NOMO-1 treated with DMSO at 0.1 percent for 48 hours (cell line): Measurements from ENCODE around the gene QSOX1.
"Not testable (repeated sequence)": the region's sequence is repeated elsewhere in the genome, so short reads cannot be mapped to it uniquely, and the experiment has no call there.

Source experiments
- DNase-seq: peaks from one replicate; lab custom pipeline; 2025; ENCODE audit not compliant: unreplicated experiment; lab: John Stamatoyannopoulos, UW

QSOX1 gene, protein sequence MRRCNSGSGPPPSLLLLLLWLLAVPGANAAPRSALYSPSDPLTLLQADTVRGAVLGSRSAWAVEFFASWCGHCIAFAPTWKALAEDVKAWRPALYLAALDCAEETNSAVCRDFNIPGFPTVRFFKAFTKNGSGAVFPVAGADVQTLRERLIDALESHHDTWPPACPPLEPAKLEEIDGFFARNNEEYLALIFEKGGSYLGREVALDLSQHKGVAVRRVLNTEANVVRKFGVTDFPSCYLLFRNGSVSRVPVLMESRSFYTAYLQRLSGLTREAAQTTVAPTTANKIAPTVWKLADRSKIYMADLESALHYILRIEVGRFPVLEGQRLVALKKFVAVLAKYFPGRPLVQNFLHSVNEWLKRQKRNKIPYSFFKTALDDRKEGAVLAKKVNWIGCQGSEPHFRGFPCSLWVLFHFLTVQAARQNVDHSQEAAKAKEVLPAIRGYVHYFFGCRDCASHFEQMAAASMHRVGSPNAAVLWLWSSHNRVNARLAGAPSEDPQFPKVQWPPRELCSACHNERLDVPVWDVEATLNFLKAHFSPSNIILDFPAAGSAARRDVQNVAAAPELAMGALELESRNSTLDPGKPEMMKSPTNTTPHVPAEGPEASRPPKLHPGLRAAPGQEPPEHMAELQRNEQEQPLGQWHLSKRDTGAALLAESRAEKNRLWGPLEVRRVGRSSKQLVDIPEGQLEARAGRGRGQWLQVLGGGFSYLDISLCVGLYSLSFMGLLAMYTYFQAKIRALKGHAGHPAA

DNA sequence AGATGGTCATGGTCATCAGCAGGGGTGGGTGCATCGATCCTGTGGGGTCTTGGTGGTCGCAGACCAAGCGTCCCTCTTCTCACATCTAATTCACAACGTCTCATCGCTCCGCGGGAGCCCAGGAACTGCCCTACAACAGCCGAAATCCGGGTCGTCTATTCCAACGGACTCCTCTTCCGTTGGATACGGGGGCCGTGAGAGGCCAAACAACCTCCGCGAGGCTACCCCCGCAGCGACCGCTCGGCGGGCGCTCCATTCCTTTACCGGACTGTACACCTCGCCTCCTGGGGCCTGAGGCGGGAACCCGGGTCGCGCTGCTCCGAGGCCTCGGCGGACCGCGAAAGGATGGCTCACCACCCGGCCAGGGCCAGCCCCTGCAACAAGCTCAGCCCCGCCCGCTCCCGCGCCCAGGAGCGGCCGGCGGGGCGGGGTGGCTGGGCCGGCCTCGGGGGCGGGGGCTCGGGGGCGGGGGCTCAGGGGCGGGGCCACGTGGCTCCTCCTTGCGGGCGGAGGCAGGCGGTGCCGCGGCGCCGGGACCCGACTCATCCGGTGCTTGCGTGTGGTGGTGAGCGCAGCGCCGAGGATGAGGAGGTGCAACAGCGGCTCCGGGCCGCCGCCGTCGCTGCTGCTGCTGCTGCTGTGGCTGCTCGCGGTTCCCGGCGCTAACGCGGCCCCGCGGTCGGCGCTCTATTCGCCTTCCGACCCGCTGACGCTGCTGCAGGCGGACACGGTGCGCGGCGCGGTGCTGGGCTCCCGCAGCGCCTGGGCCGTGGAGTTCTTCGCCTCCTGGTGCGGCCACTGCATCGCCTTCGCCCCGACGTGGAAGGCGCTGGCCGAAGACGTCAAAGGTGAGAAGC lies at the start of gene QSOX1:
Gene QSOX1 (plus strand): TSS at position 545 of the 857 bp plus-strand sequence. CDS start 39 bp downstream, at position 584.
- peak; percentile 81 for DNase-seq

DNA sequence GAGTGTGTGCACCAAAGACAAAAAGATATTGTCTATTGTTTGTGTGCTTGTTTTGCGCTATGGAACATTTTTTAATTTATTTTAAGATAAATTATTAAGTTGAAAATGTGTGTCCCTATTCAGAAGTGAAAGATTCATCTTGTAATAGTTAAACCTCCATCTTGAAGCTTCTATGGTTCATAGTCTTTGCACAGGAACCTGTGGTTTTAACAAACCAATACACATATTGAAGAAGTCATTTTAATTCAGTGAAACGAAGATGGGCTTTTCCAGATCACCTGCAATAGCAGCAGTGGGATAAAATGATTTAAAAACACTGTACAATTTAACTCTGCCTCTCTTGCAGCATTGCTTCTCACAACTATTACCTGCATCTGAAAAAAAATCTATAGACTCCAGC lies 42.6 kb upstream of the QSOX1 start:
- DNase-seq: no peak

DNA sequence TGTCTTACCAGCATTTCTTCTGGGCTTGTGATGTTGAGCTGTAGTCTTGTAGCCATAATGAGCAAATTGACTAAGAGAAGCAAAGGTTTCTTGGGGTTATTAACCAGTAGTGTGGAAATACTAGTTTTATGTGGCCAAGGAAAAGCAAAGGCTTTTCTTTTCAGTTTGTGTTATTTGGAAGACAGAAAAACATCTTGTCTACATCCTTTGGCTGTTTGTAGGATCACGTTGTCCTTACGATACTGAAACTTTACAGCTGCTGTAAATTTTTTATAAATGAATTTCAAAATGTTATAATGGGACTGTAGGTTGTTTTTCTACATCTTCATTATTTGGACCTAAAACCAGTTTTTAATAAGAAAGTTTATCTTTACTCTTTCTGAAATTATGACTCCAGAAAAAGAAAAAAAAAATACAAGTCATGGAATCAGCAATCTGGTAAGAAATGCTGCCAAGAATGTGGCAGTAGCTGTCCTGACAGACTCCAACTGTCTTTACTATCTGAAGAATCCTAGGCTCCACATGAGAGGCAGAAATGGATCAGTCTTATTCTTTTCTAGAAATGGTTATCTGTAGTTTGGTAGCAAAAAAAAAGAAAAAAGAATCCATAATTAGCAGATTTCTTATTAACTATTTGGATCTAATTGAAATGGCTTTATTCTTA lies 41.6 kb upstream of the QSOX1 start:
- DNase-seq: no peak

DNA sequence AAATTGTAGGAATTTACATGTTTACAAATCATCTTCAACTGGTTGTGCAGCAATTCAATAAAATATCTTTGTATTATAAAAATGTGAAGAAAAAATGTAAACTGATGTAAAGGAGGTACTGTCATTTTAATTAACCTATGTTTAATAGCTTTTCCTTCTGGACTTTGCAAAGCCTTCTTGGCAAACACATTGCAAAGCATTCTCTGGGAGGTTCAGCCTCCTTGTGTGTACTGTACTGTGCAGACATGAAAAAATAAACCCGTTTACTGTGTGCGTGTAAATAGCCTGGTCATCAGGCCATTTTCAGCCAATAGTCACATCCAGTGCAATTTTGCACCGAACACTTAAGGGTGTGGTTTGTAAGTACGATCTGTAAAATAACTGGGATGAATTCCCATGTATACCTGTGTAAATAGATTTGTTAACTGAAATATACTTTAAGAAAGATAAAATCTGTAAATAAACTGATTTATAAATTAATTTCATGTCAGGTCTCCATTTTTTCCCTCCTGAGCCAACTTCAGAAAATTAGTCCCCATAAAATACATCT lies 40.2 kb upstream of the QSOX1 start:
- DNase-seq: no peak

GRCh38 chr1:180116964-180117763 lies 37.5 kb upstream of the QSOX1 start:
- DNase-seq: peak; percentile 49

DNA sequence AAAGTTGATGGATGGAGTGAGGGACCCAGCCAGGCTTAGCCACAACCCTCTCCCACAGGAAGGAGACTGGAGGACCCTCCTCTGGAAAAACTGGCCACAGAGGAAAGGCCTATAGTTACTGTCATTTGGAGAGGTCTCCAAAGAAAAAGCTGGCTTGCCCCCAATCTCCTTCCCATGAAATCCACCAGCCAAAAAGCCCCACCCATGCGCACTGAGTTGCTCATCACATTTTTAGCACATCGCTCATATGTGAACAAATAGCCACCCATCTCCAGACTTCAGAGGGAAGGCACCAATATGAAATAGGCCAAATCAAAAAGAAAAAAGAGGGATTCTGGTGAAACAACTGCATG lies 36.9 kb upstream of the QSOX1 start:
- no peak for DNase-seq

DNA sequence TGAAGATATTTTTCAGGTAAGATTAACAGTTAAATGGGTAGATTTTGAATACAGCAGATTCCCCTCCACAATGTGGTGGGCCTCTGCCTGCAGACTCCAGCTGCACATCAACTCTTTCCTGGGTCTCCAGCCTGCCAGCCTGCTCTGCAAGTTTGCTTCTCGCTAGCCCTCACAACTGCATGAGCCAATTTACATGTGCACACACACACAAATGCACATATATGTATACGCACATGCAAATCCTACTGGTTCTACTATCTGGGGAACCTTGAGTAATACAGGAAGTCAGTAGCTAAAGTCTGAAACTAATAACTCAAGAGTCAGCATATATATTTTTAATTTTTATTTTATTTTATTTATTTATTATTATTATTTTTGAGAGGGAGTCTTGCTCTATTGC lies 34.8 kb upstream of the QSOX1 start:
- DNase-seq: no peak

GRCh38 chr1:180123463-180123936 lies 31.2 kb upstream of the QSOX1 start:
- DNase-seq: no peak

- DNase-seq: no peak
These were observed 24.0 kb upstream of the QSOX1 start for GRCh38 chr1:180130651-180131050.

GRCh38 chr1:180131510-180131909 lies 23.2 kb upstream of the QSOX1 start:
- DNase-seq: peak; percentile 98

GRCh38 chr1:180133193-180133592 lies 21.5 kb upstream of the QSOX1 start:
- DNase-seq: no peak

DNA sequence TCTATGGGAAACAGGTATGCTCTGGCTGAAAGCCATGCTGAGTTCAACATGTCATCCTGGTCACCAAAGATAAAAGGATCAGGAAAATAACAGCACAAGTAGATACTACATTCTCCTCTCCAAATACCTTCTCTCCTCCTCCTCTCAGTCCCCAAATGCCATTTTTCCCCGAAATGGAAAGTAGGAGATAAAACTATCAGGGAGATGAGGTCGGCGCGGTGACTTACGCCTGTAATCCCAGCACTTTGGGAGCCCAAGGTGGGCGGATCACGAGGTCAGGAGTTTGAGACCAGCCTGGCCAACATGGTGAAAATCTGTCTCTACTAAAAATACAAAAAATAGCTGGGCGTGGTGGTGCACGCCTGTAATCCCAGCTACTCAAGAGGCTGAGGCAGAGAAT lies 21.0 kb upstream of the QSOX1 start:
- DNase-seq: not testable (repeated sequence)

DNA sequence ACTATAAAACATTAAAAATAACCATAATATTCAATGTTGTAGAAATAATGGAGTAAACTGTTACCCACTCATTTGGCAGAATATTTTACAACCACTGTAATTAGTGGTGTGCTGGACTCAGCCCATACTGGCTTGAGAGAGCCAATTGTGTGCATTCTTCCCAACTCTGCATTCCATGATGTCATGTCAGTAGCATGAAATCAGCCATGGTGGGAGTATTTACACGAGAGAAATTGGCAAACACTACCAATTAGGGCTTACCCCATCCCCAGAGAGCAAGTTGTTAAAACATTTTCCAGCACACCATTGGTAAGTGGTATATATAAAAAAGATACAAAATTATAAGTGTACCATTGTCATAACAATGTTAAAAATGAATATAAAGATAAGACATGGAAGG lies 19.1 kb upstream of the QSOX1 start:
- DNase-seq: no peak

DNA sequence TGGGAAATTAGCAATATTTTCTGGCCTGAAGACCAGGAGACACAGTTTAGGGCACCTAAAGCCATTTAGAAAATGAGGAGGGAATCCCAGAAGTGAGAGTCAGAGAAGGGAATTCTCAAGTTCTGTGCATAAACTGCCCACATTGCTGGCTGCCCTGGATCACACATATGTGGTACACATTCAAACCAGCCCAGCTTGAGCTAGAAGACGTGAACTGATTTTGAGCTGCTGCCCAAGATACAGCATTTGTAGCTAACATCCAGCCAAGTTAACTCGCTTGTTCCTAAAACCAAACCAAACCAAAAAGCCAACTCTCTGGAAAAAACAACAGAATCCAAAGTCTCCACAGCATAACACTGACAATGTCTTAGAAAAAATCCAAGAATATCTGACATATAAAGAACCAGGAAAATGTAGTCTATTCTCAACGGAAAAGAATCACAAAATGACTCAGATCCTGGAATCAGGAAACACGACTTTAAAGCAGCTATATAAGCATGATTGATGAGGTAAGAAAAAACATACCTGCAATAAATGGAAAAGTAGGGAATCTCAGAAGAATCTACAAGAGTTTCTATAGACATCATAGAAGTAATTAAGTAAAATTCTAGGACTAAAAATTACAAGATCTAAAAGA lies 18.2 kb upstream of the QSOX1 start:
- peak; percentile 6 for DNase-seq

GRCh38 chr1:180136968-180137356 lies 17.7 kb upstream of the QSOX1 start:
- DNase-seq: no peak

- no peak for DNase-seq
These were observed 16.9 kb upstream of the QSOX1 start for GRCh38 chr1:180137776-180138175.

- no peak for DNase-seq
These were observed 13.2 kb upstream of the QSOX1 start for GRCh38 chr1:180141381-180141934.

- no peak for DNase-seq
These were observed 11.3 kb upstream of the QSOX1 start for GRCh38 chr1:180143359-180143758.
